Caki2 (cell line): ENCODE measurements around the gene PNLDC1. TPM values are rescaled to one million over a fixed set of nuclear protein-coding genes. Genes with fewer than 3 reads are reported as not detected.

Experiments used
- DNase-seq: peaks from one replicate; pipeline ENCODE4 v3.0.0-alpha.2; 2015; ENCODE audit warnings: low read depth
- in situ Hi-C: cut with HindIII; loops from 2 replicates; pipeline ENCODE4 v1.10.0; 2016; ENCODE audit warnings: low sequenced_read_pairs, low pct_unique_long_range_greater_than_20kb, mixed read lengths
- total RNA-seq: library from RNA; depleted of rRNA; stranded (reverse); fragments of >200 nt; shearing (Covaris generic); gene quantifications from 2 replicates; pipeline ENCODE4 v1.2.3, GENCODE V29; 2014; ENCODE audit warnings: low replicate concordance; rRNA removed

Gene PNLDC1
- total RNA-seq, 1 experiment from 2014 or later = not detected

GRCh38 chr6:159866286-159867247 lies 66.5 kb downstream of the PNLDC1 start:
- in situ Hi-C loops = no loop called here
- DNase-seq = no peak

Other genes starting within 250 kb of the PNLDC1 start
- 30.8 and 32.6 TPM in 2 replicates for gene SOD2, start 107.0 kb upstream of the PNLDC1 start, total RNA-seq
- gene WTAP, start 72.8 kb upstream of the PNLDC1 start, total RNA-seq = 55.5 and 61.5 TPM in 2 replicates
- 18.8 and 21.0 TPM in 2 replicates for gene ACAT2, start 38.2 kb upstream of the PNLDC1 start, total RNA-seq
- 81.5 and 83.4 TPM in 2 replicates for gene TCP1, start 10.7 kb upstream of the PNLDC1 start, total RNA-seq
- gene MRPL18, start 9.8 kb upstream of the PNLDC1 start, total RNA-seq = 142 and 166 TPM in 2 replicates
- not detected in 2 replicates for gene MAS1, start 90.7 kb downstream of the PNLDC1 start, total RNA-seq
- 42.8 and 58.9 TPM in 2 replicates for gene IGF2R, start 168.8 kb downstream of the PNLDC1 start, total RNA-seq